ENCODE results near the gene SLC20A1.
"Not testable (repeated sequence)": the region's sequence is repeated elsewhere in the genome, so short reads cannot be mapped to it uniquely, and the experiment has no call there.

Gene SLC20A1

GRCh38 chr2:112683550-112684414 lies 38.0 kb downstream of the SLC20A1 start:
- DNase-seq (ENCODE audit: low read depth): no peak

GRCh38 chr2:112684415-112684775 lies 38.7 kb downstream of the SLC20A1 start:
- DNase-seq (ENCODE audit: low read depth): no peak

GRCh38 chr2:112685271-112685884 lies 39.6 kb downstream of the SLC20A1 start:
- DNase-seq (ENCODE audit: low read depth): no peak

GRCh38 chr2:112686348-112687217 lies 40.8 kb downstream of the SLC20A1 start:
- no peak for DNase-seq (ENCODE audit: low read depth)

- DNase-seq (ENCODE audit: low read depth): no peak
Observed at GRCh38 chr2:112687522-112687921, 41.8 kb downstream of the SLC20A1 start.

- DNase-seq (ENCODE audit: low read depth): no peak
Observed at GRCh38 chr2:112688086-112688880, 42.5 kb downstream of the SLC20A1 start.

GRCh38 chr2:112690853-112691401 lies 45.2 kb downstream of the SLC20A1 start:
- no peak for DNase-seq (ENCODE audit: low read depth)

- no peak for DNase-seq (ENCODE audit: low read depth)
Observed at GRCh38 chr2:112691881-112692281, 46.1 kb downstream of the SLC20A1 start.

GRCh38 chr2:112692495-112692911 lies 46.8 kb downstream of the SLC20A1 start:
- DNase-seq (ENCODE audit: low read depth): no peak

- DNase-seq (ENCODE audit: low read depth): no peak
Observed at GRCh38 chr2:112692918-112693317, 47.2 kb downstream of the SLC20A1 start.

GRCh38 chr2:112693596-112693995 lies 47.9 kb downstream of the SLC20A1 start:
- DNase-seq (ENCODE audit: low read depth): no peak

GRCh38 chr2:112694182-112694581 lies 48.4 kb downstream of the SLC20A1 start:
- DNase-seq (ENCODE audit: low read depth): no peak

GRCh38 chr2:112698834-112699515 lies 53.2 kb downstream of the SLC20A1 start:
- DNase-seq (ENCODE audit: low read depth): no peak

GRCh38 chr2:112699984-112700667 lies 54.4 kb downstream of the SLC20A1 start:
- no peak for DNase-seq (ENCODE audit: low read depth)

- DNase-seq (ENCODE audit: low read depth): no peak
Observed at GRCh38 chr2:112701052-112701451, 55.3 kb downstream of the SLC20A1 start.

- DNase-seq (ENCODE audit: low read depth): no peak
Observed at GRCh38 chr2:112703684-112704083, 57.9 kb downstream of the SLC20A1 start.

- no peak for DNase-seq (ENCODE audit: low read depth)
Observed at GRCh38 chr2:112705575-112705974, 59.8 kb downstream of the SLC20A1 start.

- DNase-seq (ENCODE audit: low read depth): no peak
Observed at GRCh38 chr2:112706170-112706664, 60.5 kb downstream of the SLC20A1 start.

GRCh38 chr2:112706947-112707346 lies 61.2 kb downstream of the SLC20A1 start:
- not testable (repeated sequence) for DNase-seq (ENCODE audit: low read depth)

GRCh38 chr2:112708968-112709367 lies 63.2 kb downstream of the SLC20A1 start:
- DNase-seq (ENCODE audit: low read depth): no peak

Data from stimulated activated CD8-positive, alpha-beta memory T cell treated with anti-CD3 and anti-CD28 coated beads, Interleukin-7, amount 100 ng/mL, for 24 hours (primary cell).